HL-60 (cell line): Measurements from ENCODE around the gene MTCL1.

Experiments
- CTCF ChIP-seq: IDR thresholded peaks from one replicate; pipeline ENCODE4 v1.5.1; 2011; ENCODE audit warnings: low read length, control low read depth, inconsistent platforms; ENCODE audit not compliant: insufficient read depth
- POLR2AphosphoS5 ChIP-seq: IDR thresholded peaks from 2 replicates; pipeline ENCODE4 v1.6.1; 2012; ENCODE audit warnings: low read depth

- TF ChIP-seq POLR2AphosphoS5 (no peak), CTCF (no peak)
Measured at GRCh38 chr18:8786483-8787370, 81.4 kb downstream of the MTCL1 start.
